Esophagus muscularis mucosa (tissue), 4 donors: Measurements from ENCODE around the gene HM13.

Experiments used
- EP300 ChIP-seq: sonication (generic); formaldehyde crosslinking; IDR thresholded peaks from one replicate; pipeline ENCODE4 v1.6.1; 2017; ENCODE audit warnings: antibody characterized with exemption
- POLR2A ChIP-seq: fragments of 450-650 bp; IDR thresholded peaks from one replicate; pipeline ENCODE4 v1.6.1; 2017; ENCODE audit warnings: antibody characterized with exemption, moderate library complexity, mild to moderate bottlenecking, low read depth
- POLR2AphosphoS5 ChIP-seq, 2 donors: sonication (generic); formaldehyde crosslinking; IDR thresholded peaks; one replicate each; pipeline ENCODE4 v1.6.1; 2017; ENCODE audit warnings: antibody characterized with exemption in 2 of 2
- TF ChIP-seq, protein P1 (sequence below), 3 experiments: fragments of 200-600 bp in 2 of 3; fragments of 450-650 bp in 1 of 3; sonication (generic) in 2 of 3; IDR thresholded peaks; one replicate each; pipeline ENCODE4 v1.5.1; 2017 to 2019; ENCODE audit warnings: antibody characterized with exemption in 3 of 3, mild to moderate bottlenecking in 2 of 3, moderate library complexity in 1 of 3

- TF ChIP-seq, protein P1, sequence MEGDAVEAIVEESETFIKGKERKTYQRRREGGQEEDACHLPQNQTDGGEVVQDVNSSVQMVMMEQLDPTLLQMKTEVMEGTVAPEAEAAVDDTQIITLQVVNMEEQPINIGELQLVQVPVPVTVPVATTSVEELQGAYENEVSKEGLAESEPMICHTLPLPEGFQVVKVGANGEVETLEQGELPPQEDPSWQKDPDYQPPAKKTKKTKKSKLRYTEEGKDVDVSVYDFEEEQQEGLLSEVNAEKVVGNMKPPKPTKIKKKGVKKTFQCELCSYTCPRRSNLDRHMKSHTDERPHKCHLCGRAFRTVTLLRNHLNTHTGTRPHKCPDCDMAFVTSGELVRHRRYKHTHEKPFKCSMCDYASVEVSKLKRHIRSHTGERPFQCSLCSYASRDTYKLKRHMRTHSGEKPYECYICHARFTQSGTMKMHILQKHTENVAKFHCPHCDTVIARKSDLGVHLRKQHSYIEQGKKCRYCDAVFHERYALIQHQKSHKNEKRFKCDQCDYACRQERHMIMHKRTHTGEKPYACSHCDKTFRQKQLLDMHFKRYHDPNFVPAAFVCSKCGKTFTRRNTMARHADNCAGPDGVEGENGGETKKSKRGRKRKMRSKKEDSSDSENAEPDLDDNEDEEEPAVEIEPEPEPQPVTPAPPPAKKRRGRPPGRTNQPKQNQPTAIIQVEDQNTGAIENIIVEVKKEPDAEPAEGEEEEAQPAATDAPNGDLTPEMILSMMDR (IDR thresholded peaks at IDR 0.05) = no peak
- peak; percentile 4 to 72 for TF ChIP-seq POLR2AphosphoS5 (IDR thresholded peaks at IDR 0.05)
- TF ChIP-seq POLR2A = no peak
- TF ChIP-seq EP300 = no peak
These were observed 92.8 kb downstream of the HM13 start for GRCh38 chr20:31606804-31607639.
